GM23248 (cell line): ENCODE measurements around the gene FNTB.

Experiments
- EZH2 ChIP-seq: fragments of 200-600 bp; sonication (generic); IDR thresholded peaks from 2 replicates; pipeline ENCODE4 v1.6.1; 2018; ENCODE audit warnings: antibody characterized with exemption, mild to moderate bottlenecking; ENCODE audit not compliant: insufficient read depth, poor library complexity, severe bottlenecking
- EZH2phosphoT487 ChIP-seq: fragments of 200-600 bp; sonication (generic); IDR thresholded peaks from 2 replicates; pipeline ENCODE4 v1.6.1; 2018; ENCODE audit warnings: antibody characterized with exemption, moderate library complexity, mild to moderate bottlenecking, low read depth; ENCODE audit not compliant: insufficient read depth

DNA sequence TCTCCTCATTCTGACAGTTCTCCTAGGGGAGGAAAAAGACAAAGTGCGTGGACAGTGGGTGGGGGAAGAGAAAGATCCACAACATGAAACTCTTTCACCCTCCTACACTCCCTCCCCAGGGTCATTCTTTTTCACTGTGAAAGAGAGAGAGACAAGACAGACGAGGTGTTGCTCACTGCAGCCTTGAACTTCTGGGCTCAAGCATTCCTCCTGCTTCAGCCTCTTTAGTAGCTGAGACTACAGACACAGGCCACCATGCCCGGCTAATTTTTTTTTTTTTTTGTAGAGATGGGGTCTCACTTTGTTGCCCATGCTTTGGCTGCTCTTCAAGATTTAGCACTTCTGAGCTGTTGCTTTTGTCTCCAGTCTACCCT is 46.9 kb upstream of the FNTB start:
- TF ChIP-seq EZH2phosphoT487, result no peak
- TF ChIP-seq EZH2, result no peak
